SU-DHL-6 (cell line): ENCODE results near the gene NFKBIE.

Experiments used
- CTCF ChIP-seq: fragments of 200-600 bp; sonication (generic); IDR thresholded peaks from one replicate; pipeline ENCODE4 v1.5.1; 2017; ENCODE audit warnings: antibody characterized with exemption, mild to moderate bottlenecking, low read length, moderate library complexity; ENCODE audit not compliant: insufficient read depth, poor library complexity, severe bottlenecking
- EZH2phosphoT487 ChIP-seq: fragments of 200-600 bp; sonication (generic), shearing (Covaris generic); conservative IDR thresholded peaks from 2 replicates; pipeline ENCODE4 v1.6.1; 2018; ENCODE audit warnings: mild to moderate bottlenecking, antibody characterized with exemption, low read length, moderate library complexity, mixed read lengths

DNA sequence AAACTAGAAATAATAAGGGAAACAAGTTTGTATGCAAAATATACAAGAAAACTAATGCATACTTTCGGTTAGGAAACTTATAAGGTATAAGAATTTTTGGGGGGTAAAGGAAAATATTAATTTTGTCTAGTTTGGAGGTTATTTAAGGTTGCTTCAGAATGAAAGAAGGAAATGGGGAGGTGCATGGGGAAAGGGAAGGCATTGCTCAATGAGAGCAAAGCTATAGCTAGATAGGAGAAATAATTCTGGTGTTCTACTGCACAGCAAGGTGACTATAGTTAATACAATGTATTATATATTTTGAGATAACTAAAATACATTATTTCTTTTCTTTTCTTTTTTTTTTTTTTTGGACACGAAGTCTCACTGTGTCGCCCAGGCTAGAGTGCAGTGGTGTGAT, 54.1 kb downstream of the NFKBIE start:
- TF ChIP-seq CTCF: no peak
- no peak for TF ChIP-seq EZH2phosphoT487
